KG1 (cell line): Measurements from ENCODE around the gene ELAVL2.

Source experiments
- DNase-seq: peaks from one replicate; lab custom pipeline; 2025; lab: John Stamatoyannopoulos, UW

Gene ELAVL2

GRCh38 chr9:23826120-23826629 lies at the start of gene ELAVL2:
Gene ELAVL2, minus strand, starts transcription at chr9:23826240. Its CDS starts 64,006 bp downstream, at chr9:23762234.
- no peak for DNase-seq

GRCh38 chr9:23858234-23858633 lies 32.2 kb upstream of the ELAVL2 start:
- no peak for DNase-seq

- no peak for DNase-seq
Measured at GRCh38 chr9:23855873-23856604, 30.0 kb upstream of the ELAVL2 start.

GRCh38 chr9:23850690-23851629 lies 24.9 kb upstream of the ELAVL2 start:
- DNase-seq: no peak

- no peak for DNase-seq
Measured at GRCh38 chr9:23850242-23850689, 24.2 kb upstream of the ELAVL2 start.

GRCh38 chr9:23849379-23850035 lies 23.5 kb upstream of the ELAVL2 start:
- no peak for DNase-seq

- DNase-seq: no peak
Measured at GRCh38 chr9:23842565-23843129, 16.6 kb upstream of the ELAVL2 start.

GRCh38 chr9:23841304-23841703 lies 15.3 kb upstream of the ELAVL2 start:
- no peak for DNase-seq

- no peak for DNase-seq
Measured at GRCh38 chr9:23837038-23837437, 11.0 kb upstream of the ELAVL2 start.

- no peak for DNase-seq
Measured at GRCh38 chr9:23830929-23831730, 5.1 kb upstream of the ELAVL2 start.

- no peak for DNase-seq
Measured at GRCh38 chr9:23830476-23830805, 4.4 kb upstream of the ELAVL2 start.

- peak; percentile 2 for DNase-seq
Measured at GRCh38 chr9:23829580-23830475, 3.8 kb upstream of the ELAVL2 start.

GRCh38 chr9:23825700-23826099 lies 340 bp downstream of the ELAVL2 start:
- no peak for DNase-seq

- no peak for DNase-seq
Measured at GRCh38 chr9:23824830-23825591, 1.0 kb downstream of the ELAVL2 start.

- DNase-seq: no peak
Measured at GRCh38 chr9:23823986-23824829, 1.8 kb downstream of the ELAVL2 start.

GRCh38 chr9:23823269-23823668 lies 2.8 kb downstream of the ELAVL2 start:
- no peak for DNase-seq

GRCh38 chr9:23822261-23823169 lies 3.5 kb downstream of the ELAVL2 start:
- DNase-seq: no peak
